Hepatocyte (in vitro differentiated cells): ENCODE measurements around the gene RHOA. TPM values are rescaled to one million over a fixed set of nuclear protein-coding genes. Genes with fewer than 3 reads are reported as not detected.

Source experiments
- DNase-seq: peaks from one replicate; pipeline ENCODE4 v3.0.0-alpha.2; 2016; ENCODE audit warnings: low spot score
- H2AFZ ChIP-seq: fragments of 200-600 bp; sonication (generic); 2 replicates; pipeline ENCODE4 v1.6.0; 2016; ENCODE audit warnings: antibody characterized with exemption, mild to moderate bottlenecking
- H3K27ac ChIP-seq: fragments of 200-600 bp; sonication (generic); 2 replicates; pipeline ENCODE4 v1.5.1; 2016; ENCODE audit warnings: mild to moderate bottlenecking
- H3K27me3 ChIP-seq: fragments of 200-600 bp; sonication (generic); 2 replicates; pipeline ENCODE4 v1.6.1; 2016
- H3K36me3 ChIP-seq: fragments of 200-600 bp; sonication (generic); replicated peaks from 2 replicates; pipeline ENCODE4 v1.5.1; 2016; ENCODE audit warnings: low read depth; ENCODE audit not compliant: insufficient read depth
- H3K4me1 ChIP-seq: fragments of 200-600 bp; sonication (generic); 2 replicates; pipeline ENCODE4 v1.5.1; 2016; ENCODE audit warnings: mild to moderate bottlenecking, moderate library complexity; ENCODE audit not compliant: insufficient read depth
- H3K4me2 ChIP-seq: fragments of 200-600 bp; sonication (generic); 2 replicates; pipeline ENCODE4 v1.6.0; 2016
- H3K4me3 ChIP-seq: fragments of 200-600 bp; sonication (generic); 2 replicates; pipeline ENCODE4 v1.5.1; 2016; ENCODE audit warnings: mild to moderate bottlenecking
- H3K79me2 ChIP-seq: fragments of 200-600 bp; sonication (generic); 2 replicates; pipeline ENCODE4 v1.6.0; 2017; ENCODE audit warnings: mild to moderate bottlenecking
- H3K9me2 ChIP-seq: fragments of 200-600 bp; sonication (generic); replicated peaks from 2 replicates; pipeline ENCODE4 v1.6.0; 2017; ENCODE audit warnings: mild to moderate bottlenecking; ENCODE audit not compliant: insufficient read depth
- H3K9me3 ChIP-seq: fragments of 200-600 bp; sonication (generic); 2 replicates; pipeline ENCODE4 v1.5.1; 2016; ENCODE audit warnings: low read depth, mild to moderate bottlenecking
- H4K20me1 ChIP-seq: fragments of 200-600 bp; sonication (generic); 2 replicates; pipeline ENCODE4 v1.6.0; 2016; ENCODE audit warnings: mild to moderate bottlenecking; ENCODE audit not compliant: insufficient read depth, poor library complexity, severe bottlenecking
- EZH2 ChIP-seq: fragments of 200-600 bp; sonication (generic); IDR thresholded peaks from 2 replicates; pipeline ENCODE4 v1.6.1; 2016; ENCODE audit warnings: antibody characterized with exemption, mild to moderate bottlenecking, borderline replicate concordance
- EZH2phosphoT487 ChIP-seq: fragments of 200-600 bp; sonication (generic); IDR thresholded peaks from one replicate; pipeline ENCODE4 v1.6.1; 2018; ENCODE audit warnings: antibody characterized with exemption, mild to moderate bottlenecking, low read depth, moderate library complexity; ENCODE audit not compliant: unreplicated experiment, severe bottlenecking
- WGBS: methylation state at CpG from one replicate; pipeline ENCODE4 v1.1.6; 2016; ENCODE audit warnings: low lambda C conversion rate; ENCODE audit errors: missing lambda C conversion rate; 5-methylcytosine and 5-hydroxymethylcytosine counted together
- polyA plus RNA-seq: library from polyadenylated mRNA; unstranded; fragments of >200 nt; fragmentation: Nextera tagmentation; extraction: Ambion mirVana; gene quantifications from 2 replicates; pipeline ENCODE4 v1.2.1, GENCODE V29; 2016
- total RNA-seq: library from RNA; depleted of rRNA; stranded (reverse); fragments of >200 nt; gene quantifications from 2 replicates; pipeline ENCODE4 v1.2.3, GENCODE V29; 2014
- TF ChIP-seq, protein P1 (sequence below): fragments of 200-600 bp; sonication (generic); IDR thresholded peaks from 2 replicates; pipeline ENCODE4 v1.5.1; 2016; ENCODE audit warnings: antibody characterized with exemption, mild to moderate bottlenecking; ENCODE audit not compliant: poor library complexity

RHOA gene
- total and polyA plus RNA-seq, 2 experiments from 2014 or later: 392 to 434 TPM

DNA sequence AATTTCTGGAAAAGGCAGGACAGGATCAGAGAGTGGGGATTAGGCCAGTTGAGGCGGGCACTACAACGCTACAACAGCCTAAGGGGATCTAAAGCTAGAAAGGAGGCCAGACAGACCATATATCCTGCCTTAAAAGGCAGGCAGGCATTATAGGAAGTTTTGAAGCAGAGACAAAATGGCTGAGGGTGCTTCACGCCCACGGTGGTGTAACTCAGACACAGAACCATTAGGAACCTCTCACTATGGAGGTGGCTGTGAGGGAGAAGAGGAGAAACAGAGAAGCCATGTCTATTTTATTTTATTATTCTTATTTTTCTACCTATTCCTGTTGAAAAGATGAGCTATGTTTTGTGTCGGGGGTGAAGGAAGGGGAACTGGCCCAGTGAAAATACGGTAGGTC, 69.8 kb downstream of the RHOA start:
- Histone ChIP-seq H3K9me2 (no peaks in the 10 kb centered on the region), H3K36me3 (no peaks in the 10 kb centered on the region), H3K9me3 (no peaks in the 10 kb centered on the region), H3K4me3 (no peak overlapping the region), H4K20me1 (no peaks in the 10 kb centered on the region), H3K4me1 (peaks cover 9% of the 10 kb centered on the region), H2AFZ (no peak overlapping the region), H3K79me2 (peaks cover 27% of the 10 kb centered on the region), H3K27me3 (no peaks in the 10 kb centered on the region), H3K4me2 (no peak overlapping the region), H3K27ac (no peak overlapping the region)
- 93% methylated on average over 6 of the region's 6 CpGs for WGBS
- TF ChIP-seq EZH2phosphoT487 (no peak), EZH2 (no peak)
- TF ChIP-seq, protein P1, sequence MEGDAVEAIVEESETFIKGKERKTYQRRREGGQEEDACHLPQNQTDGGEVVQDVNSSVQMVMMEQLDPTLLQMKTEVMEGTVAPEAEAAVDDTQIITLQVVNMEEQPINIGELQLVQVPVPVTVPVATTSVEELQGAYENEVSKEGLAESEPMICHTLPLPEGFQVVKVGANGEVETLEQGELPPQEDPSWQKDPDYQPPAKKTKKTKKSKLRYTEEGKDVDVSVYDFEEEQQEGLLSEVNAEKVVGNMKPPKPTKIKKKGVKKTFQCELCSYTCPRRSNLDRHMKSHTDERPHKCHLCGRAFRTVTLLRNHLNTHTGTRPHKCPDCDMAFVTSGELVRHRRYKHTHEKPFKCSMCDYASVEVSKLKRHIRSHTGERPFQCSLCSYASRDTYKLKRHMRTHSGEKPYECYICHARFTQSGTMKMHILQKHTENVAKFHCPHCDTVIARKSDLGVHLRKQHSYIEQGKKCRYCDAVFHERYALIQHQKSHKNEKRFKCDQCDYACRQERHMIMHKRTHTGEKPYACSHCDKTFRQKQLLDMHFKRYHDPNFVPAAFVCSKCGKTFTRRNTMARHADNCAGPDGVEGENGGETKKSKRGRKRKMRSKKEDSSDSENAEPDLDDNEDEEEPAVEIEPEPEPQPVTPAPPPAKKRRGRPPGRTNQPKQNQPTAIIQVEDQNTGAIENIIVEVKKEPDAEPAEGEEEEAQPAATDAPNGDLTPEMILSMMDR: no peak
- no peak for DNase-seq

DNA sequence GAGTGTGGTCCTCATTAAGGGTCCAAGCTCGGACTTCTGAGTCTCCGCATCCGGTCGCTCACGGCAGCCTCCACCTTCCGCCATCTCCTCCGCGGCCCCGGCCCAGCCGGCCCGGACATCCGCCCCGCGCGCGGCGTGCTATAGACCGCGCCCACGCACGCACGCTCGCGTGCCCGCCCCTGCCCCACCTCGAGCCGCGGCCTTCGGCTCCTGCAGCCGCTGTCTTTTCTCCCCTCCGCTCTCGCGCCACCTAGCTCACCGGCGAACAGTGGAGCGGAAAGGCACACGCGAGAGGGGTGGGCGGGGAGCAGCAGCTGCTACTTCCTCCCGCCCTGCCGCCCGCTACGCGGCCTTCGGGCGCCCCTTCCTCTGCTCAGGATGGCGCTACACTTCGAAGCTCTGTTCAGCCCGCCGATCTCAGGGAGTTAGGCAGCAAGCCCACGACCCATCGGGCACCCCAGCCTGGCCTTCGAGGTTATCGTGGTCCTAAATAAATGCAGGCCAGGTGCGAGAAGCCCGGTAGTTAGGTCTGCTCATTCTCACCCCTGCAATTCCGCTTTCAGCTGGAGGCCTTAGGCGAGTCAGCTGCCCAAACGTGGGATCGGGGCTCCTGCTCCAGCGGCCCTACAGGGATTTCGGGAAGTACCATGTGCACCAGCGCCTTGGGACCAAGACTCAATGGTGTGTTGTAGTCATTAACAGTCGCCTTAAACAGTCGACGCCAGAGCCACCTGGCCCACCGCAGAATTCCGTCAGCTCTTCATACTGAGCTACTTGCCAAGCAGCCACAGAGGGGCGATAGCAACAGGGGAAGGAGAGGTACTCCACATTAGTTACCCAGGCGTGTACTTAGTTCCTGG, 71.6 kb downstream of the RHOA start, which contains the start of gene USP4:
Gene USP4 (minus strand): TSS at position 113 of the 860 bp plus-strand sequence. CDS start 29 bp downstream, at position 84.
- Histone ChIP-seq H3K27me3 (no peaks in the 10 kb centered on the region), H3K4me2 (peak within 1 kb of the TSS; percentile 79), H3K27ac (peak within 1 kb of the TSS; percentile 95), H3K4me1 (peaks cover 9% of the 10 kb centered on the region), H4K20me1 (no peaks in the 10 kb centered on the region), H3K79me2 (peaks cover 44% of the 10 kb centered on the region), H3K9me3 (no peaks in the 10 kb centered on the region), H3K9me2 (no peaks in the 10 kb centered on the region), H2AFZ (peak within 1 kb of the TSS; percentile 77), H3K4me3 (peak within 1 kb of the TSS; percentile 72), H3K36me3 (no peaks in the 10 kb centered on the region)
- DNase-seq: peak; percentile 96
- no peak for TF ChIP-seq EZH2phosphoT487
- TF ChIP-seq, protein P1: peak; percentile 59
- 2% methylated on average over 69 of the region's 70 CpGs for WGBS

DNA sequence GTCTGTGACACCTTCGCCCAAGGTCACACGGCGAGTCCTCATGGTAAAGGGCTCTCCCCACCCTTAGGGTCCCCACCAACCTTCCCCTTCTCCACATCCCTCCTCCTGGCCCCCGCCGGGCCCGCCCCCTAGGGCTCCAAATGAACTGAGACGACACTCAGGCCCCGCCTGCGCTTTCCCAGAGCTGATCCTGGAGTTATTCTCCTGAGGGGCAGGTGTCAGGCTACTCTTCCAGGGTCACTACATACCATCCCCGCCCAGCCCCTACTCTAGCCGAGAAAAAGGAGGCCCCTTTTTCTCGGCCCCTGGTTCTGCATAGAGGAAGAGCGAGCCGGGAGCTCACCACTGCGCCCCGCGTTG, 72.2 kb downstream of the RHOA start:
- Histone ChIP-seq H3K79me2 (peaks cover 48% of the 10 kb centered on the region), H3K4me2 (peak overlapping the region; percentile 79), H3K27ac (peak overlapping the region; percentile 95), H3K9me3 (no peaks in the 10 kb centered on the region), H2AFZ (peak overlapping the region; percentile 77), H3K36me3 (no peaks in the 10 kb centered on the region), H3K4me1 (peaks cover 9% of the 10 kb centered on the region), H3K27me3 (no peaks in the 10 kb centered on the region), H3K9me2 (no peaks in the 10 kb centered on the region), H4K20me1 (no peaks in the 10 kb centered on the region), H3K4me3 (peak overlapping the region; percentile 72)
- DNase-seq: peak; percentile 63
- TF ChIP-seq EZH2phosphoT487 (no peak), EZH2 (no peak)
- TF ChIP-seq, protein P1: no peak
- WGBS: 0% methylated on average over 8 of the region's 17 CpGs
